ENCODE measurements around the gene GALNT10. TPM values are rescaled to one million over a fixed set of nuclear protein-coding genes. Genes with fewer than 3 reads are reported as not detected.

GALNT10 gene
- polyA plus RNA-seq, 2 donors: 1.4 to 1.9 TPM

DNA sequence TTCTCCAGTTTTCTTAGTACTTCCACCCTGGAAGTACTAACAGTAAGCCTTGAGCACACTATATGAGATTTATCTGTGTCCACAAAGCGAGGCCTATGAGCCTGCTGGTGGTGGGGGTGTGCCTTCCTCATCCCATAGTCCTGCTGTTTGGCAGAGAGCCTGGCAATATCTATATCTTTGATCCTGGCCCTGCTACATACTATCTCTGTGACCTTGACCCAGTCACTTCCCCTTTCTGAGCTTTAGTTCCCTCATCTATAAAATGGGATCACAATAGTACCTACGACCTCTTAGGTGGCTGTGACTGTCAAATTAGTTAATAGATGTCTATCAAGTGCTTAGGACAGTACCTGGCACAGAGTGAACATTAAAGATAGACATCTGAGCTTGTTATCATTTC, 140.7 kb downstream of the GALNT10 start:
- WGBS, 2 donors: 96 to 98% methylated on average over 2 of the region's 2 CpGs
- peaks cover 7 to 8% of the 10 kb centered on the region in 2 donors for H3K36me3 ChIP-seq (ENCODE audit: control insufficient read depth in 2 of 2, insufficient read depth in 2 of 2, low read length in 1 of 2)

DNA sequence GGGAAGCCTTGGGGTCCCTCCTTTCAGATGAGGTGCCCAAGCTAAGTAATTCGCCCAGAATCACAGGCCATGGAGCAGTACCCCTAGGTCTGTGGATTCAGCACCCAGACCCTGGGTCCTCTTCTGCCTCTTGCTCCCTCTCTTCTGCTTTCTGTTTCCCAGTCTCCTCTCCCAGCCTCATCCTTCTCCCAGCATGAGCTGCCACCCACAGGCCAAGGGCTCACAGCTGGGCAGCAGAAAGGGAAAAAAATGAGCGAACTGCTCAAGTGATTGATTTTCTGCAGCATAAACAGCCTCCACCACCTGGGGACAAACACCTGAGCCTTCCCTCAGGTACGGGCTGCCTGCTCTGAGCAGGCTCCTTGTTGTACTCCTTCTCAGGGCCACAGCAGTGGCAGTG, 141.4 kb downstream of the GALNT10 start:
- Histone ChIP-seq H3K36me3 (ENCODE audit: control insufficient read depth in 2 of 2, insufficient read depth in 2 of 2, low read length in 1 of 2) (peaks cover 7 to 8% of the 10 kb centered on the region in 2 donors), H3K4me1 (ENCODE audit: control insufficient read depth in 2 of 2, insufficient read depth in 2 of 2, low read length in 1 of 2) (no peaks in the 10 kb centered on the region), H3K9me3 (ENCODE audit: control insufficient read depth in 2 of 2, insufficient read depth in 1 of 2, low read depth in 1 of 2, low read length in 1 of 2) (no peaks in the 10 kb centered on the region), H3K4me3 (ENCODE audit: low read depth in 1 of 2, low read length in 2 of 2) (no peak overlapping the region), H3K27me3 (ENCODE audit: control insufficient read depth in 1 of 2, insufficient read depth in 2 of 2, low read length in 2 of 2) (no peaks in the 10 kb centered on the region), H3K27ac (ENCODE audit: low read depth in 2 of 2, low read length in 1 of 2) (no peak overlapping the region)
- 81 to 82% methylated on average over 3 of the region's 3 CpGs for WGBS, 2 donors

More for the DNA sequence above, 140.7 kb downstream of the GALNT10 start:
- no peak overlapping the region for H3K27ac ChIP-seq (ENCODE audit: low read depth in 2 of 2, low read length in 1 of 2)
- no peak overlapping the region for H3K4me3 ChIP-seq (ENCODE audit: low read depth in 1 of 2, low read length in 2 of 2)
- no peaks in the 10 kb centered on the region for H3K4me1 ChIP-seq (ENCODE audit: control insufficient read depth in 2 of 2, insufficient read depth in 2 of 2, low read length in 1 of 2)
- H3K27me3 ChIP-seq (ENCODE audit: control insufficient read depth in 1 of 2, insufficient read depth in 2 of 2, low read length in 2 of 2): no peaks in the 10 kb centered on the region
- no peaks in the 10 kb centered on the region for H3K9me3 ChIP-seq (ENCODE audit: control insufficient read depth in 2 of 2, insufficient read depth in 1 of 2, low read depth in 1 of 2, low read length in 1 of 2)

DNA sequence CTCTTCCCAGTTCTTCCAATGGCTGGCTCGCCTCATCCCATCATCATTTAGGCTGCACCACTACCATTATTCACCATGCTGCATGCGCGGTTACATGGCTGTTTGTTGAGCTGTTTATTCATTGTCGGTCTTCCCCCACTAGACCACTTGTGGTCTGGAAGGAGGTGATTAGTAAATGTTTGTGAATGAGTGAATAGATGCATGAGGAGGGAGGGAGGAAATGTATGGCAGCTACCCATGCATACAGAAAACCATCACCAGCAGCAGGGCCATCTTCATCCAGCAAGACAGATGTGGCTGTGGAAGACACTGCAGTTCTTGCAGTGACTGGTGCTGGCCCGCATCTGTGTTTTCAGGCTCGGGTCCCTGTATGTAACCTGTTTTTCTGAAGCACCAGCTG, 141.9 kb downstream of the GALNT10 start:
- H3K9me3 ChIP-seq (ENCODE audit: control insufficient read depth in 2 of 2, insufficient read depth in 1 of 2, low read depth in 1 of 2, low read length in 1 of 2): no peaks in the 10 kb centered on the region
- peaks cover 7 to 8% of the 10 kb centered on the region in 2 donors for H3K36me3 ChIP-seq (ENCODE audit: control insufficient read depth in 2 of 2, insufficient read depth in 2 of 2, low read length in 1 of 2)
- H3K4me1 ChIP-seq (ENCODE audit: control insufficient read depth in 2 of 2, insufficient read depth in 2 of 2, low read length in 1 of 2): no peaks in the 10 kb centered on the region
- H3K27ac ChIP-seq (ENCODE audit: low read depth in 2 of 2, low read length in 1 of 2): no peak overlapping the region
- H3K4me3 ChIP-seq (ENCODE audit: low read depth in 1 of 2, low read length in 2 of 2): no peak overlapping the region
- no peaks in the 10 kb centered on the region for H3K27me3 ChIP-seq (ENCODE audit: control insufficient read depth in 1 of 2, insufficient read depth in 2 of 2, low read length in 2 of 2)
- 97 to 98% methylated on average over 6 of the region's 6 CpGs for WGBS, 2 donors

DNA sequence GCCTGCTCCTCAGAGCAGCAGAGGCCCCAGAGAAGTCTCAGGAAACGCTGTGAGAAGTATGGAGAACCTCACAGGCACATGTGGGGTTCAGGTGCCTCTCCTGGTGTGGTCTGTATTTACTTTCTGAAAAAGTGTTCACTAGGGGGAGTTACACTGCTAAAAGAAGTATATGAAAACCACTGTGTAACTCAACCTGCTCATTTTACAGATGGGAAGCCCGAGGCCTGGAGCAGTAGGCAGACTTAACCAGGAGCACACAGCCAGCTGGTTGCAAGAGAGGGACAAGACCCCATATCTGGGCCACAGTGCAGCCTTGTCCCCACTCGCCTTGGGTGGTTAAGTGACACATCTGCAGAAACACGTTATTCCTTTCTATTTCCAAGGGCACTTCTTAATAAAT, 142.5 kb downstream of the GALNT10 start:
- no peaks in the 10 kb centered on the region for H3K9me3 ChIP-seq (ENCODE audit: control insufficient read depth in 2 of 2, insufficient read depth in 1 of 2, low read depth in 1 of 2, low read length in 1 of 2)
- no peak overlapping the region for H3K4me3 ChIP-seq (ENCODE audit: low read depth in 1 of 2, low read length in 2 of 2)
- peaks cover 7 to 8% of the 10 kb centered on the region in 2 donors for H3K36me3 ChIP-seq (ENCODE audit: control insufficient read depth in 2 of 2, insufficient read depth in 2 of 2, low read length in 1 of 2)
- no peaks in the 10 kb centered on the region for H3K4me1 ChIP-seq (ENCODE audit: control insufficient read depth in 2 of 2, insufficient read depth in 2 of 2, low read length in 1 of 2)
- no peak overlapping the region for H3K27ac ChIP-seq (ENCODE audit: low read depth in 2 of 2, low read length in 1 of 2)
- 92 to 94% methylated on average over 4 of the region's 4 CpGs for WGBS, 2 donors
- no peaks in the 10 kb centered on the region for H3K27me3 ChIP-seq (ENCODE audit: control insufficient read depth in 1 of 2, insufficient read depth in 2 of 2, low read length in 2 of 2)

DNA sequence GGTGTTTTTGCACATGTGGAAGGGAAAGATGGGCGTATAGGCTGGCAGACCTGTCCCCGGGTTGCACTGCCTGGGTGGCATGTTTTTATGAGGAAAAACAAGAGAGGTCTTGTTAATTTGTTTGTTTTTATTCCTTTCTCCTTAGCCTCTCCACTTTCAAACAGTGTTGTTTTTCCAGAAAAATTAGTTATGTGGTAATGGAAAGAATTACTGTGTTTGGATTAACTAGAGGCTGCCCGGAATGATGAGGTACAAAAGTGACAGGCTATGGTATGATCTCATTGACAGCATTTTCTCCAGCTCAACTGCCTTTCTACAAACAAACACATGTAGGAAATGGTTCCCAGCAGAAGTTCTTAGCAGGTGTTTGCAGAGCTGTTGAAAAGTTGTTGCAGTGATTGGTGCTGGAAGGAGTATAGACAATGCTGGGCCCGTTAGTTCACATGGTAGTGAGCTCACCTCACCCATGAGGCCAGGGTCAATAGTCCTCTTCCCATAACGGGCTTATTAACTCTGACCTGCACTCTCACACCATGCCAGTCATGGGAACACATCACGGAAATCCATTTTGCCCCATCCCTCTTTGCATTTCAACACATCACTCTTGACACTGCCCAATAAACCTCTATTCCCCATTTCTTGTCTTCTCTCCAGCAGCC, 144.0 kb downstream of the GALNT10 start:
- H3K9me3 ChIP-seq (ENCODE audit: control insufficient read depth in 2 of 2, insufficient read depth in 1 of 2, low read depth in 1 of 2, low read length in 1 of 2): no peaks in the 10 kb centered on the region
- H3K27me3 ChIP-seq (ENCODE audit: control insufficient read depth in 1 of 2, insufficient read depth in 2 of 2, low read length in 2 of 2): no peaks in the 10 kb centered on the region
- no peaks in the 10 kb centered on the region for H3K4me1 ChIP-seq (ENCODE audit: control insufficient read depth in 2 of 2, insufficient read depth in 2 of 2, low read length in 1 of 2)
- no peak overlapping the region for H3K27ac ChIP-seq (ENCODE audit: low read depth in 2 of 2, low read length in 1 of 2)
- 73 to 77% methylated on average over 6 of the region's 6 CpGs for WGBS, 2 donors
- H3K36me3 ChIP-seq (ENCODE audit: control insufficient read depth in 2 of 2, insufficient read depth in 2 of 2, low read length in 1 of 2): peaks cover 7 to 8% of the 10 kb centered on the region in 2 donors
- H3K4me3 ChIP-seq (ENCODE audit: low read depth in 1 of 2, low read length in 2 of 2): no peak overlapping the region

DNA sequence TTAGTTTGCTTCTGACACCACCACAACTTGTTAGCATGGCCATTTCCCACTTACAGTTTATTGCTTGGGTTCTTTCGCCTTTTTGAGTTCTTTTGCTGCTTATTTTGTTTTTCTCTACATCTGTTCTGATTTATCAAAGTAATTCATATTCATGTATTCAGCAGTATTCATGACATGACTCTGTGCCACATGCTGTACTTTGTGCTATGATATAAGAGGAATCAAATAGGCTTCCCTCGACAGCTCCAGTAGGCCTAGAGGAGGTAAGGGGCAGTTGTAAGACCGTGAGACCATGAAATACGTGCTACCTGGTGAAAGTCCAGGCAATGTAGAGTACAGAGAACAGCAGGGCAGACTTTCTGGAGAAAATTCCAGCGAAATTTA, 144.5 kb downstream of the GALNT10 start:
- Histone ChIP-seq H3K9me3 (ENCODE audit: control insufficient read depth in 2 of 2, insufficient read depth in 1 of 2, low read depth in 1 of 2, low read length in 1 of 2) (no peaks in the 10 kb centered on the region), H3K27me3 (ENCODE audit: control insufficient read depth in 1 of 2, insufficient read depth in 2 of 2, low read length in 2 of 2) (no peaks in the 10 kb centered on the region), H3K4me1 (ENCODE audit: control insufficient read depth in 2 of 2, insufficient read depth in 2 of 2, low read length in 1 of 2) (no peaks in the 10 kb centered on the region), H3K4me3 (ENCODE audit: low read depth in 1 of 2, low read length in 2 of 2) (no peak overlapping the region), H3K27ac (ENCODE audit: low read depth in 2 of 2, low read length in 1 of 2) (no peak overlapping the region), H3K36me3 (ENCODE audit: control insufficient read depth in 2 of 2, insufficient read depth in 2 of 2, low read length in 1 of 2) (peaks cover 7 to 8% of the 10 kb centered on the region in 2 donors)
- 92 to 93% methylated on average over 5 of the region's 5 CpGs for WGBS, 2 donors

DNA sequence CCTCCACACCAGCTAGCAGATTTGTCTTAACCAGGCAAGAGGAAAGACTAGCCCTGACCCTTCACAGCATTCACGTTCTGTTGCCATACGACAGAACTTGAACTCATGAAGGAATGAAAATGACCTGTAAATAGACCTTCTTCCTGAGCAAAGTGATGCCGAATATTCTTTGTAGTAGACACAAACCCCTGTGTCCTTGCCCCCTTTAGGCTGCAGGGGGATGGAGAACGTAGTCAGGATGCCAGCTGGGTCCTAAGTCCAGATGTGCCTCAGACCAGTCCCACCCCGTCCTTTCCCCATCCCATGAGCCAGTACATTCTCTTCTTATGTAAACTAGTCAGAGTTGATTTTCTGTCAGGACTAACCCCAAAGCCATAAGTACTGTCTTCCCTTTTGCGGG, 151.1 kb downstream of the GALNT10 start:
- H3K36me3 ChIP-seq (ENCODE audit: control insufficient read depth in 2 of 2, insufficient read depth in 2 of 2, low read length in 1 of 2): no peaks in the 10 kb centered on the region
- no peaks in the 10 kb centered on the region for H3K4me1 ChIP-seq (ENCODE audit: control insufficient read depth in 2 of 2, insufficient read depth in 2 of 2, low read length in 1 of 2)
- no peaks in the 10 kb centered on the region for H3K27me3 ChIP-seq (ENCODE audit: control insufficient read depth in 1 of 2, insufficient read depth in 2 of 2, low read length in 2 of 2)
- no peaks in the 10 kb centered on the region for H3K9me3 ChIP-seq (ENCODE audit: control insufficient read depth in 2 of 2, insufficient read depth in 1 of 2, low read depth in 1 of 2, low read length in 1 of 2)
- no peak overlapping the region for H3K27ac ChIP-seq (ENCODE audit: low read depth in 2 of 2, low read length in 1 of 2)
- no peak overlapping the region for H3K4me3 ChIP-seq (ENCODE audit: low read depth in 1 of 2, low read length in 2 of 2)
- WGBS, 2 donors: 92 to 98% methylated on average over 6 of the region's 6 CpGs

DNA sequence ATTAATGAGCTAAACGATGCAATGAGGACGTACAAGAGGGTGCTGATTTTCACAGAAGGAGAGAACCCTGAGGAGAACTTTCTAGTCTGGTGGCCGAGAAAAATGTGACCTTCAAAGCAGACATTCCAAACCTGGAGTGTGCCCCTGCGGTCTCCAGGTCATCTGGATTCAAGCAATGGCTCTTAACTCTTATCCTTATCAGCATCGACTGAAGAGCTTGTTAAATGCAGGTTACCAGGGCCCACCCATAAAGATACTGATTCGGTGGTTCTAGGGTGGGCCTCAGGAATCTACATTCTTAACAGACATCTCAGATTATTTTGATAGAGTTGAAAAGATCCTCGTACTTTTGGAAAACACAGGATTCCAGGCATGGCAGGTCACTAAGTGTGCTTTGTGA, 151.7 kb downstream of the GALNT10 start:
- 86 to 87% methylated on average over 7 of the region's 7 CpGs for WGBS, 2 donors
- Histone ChIP-seq H3K9me3 (ENCODE audit: control insufficient read depth in 2 of 2, insufficient read depth in 1 of 2, low read depth in 1 of 2, low read length in 1 of 2) (no peaks in the 10 kb centered on the region), H3K27me3 (ENCODE audit: control insufficient read depth in 1 of 2, insufficient read depth in 2 of 2, low read length in 2 of 2) (no peaks in the 10 kb centered on the region), H3K4me1 (ENCODE audit: control insufficient read depth in 2 of 2, insufficient read depth in 2 of 2, low read length in 1 of 2) (no peaks in the 10 kb centered on the region), H3K36me3 (ENCODE audit: control insufficient read depth in 2 of 2, insufficient read depth in 2 of 2, low read length in 1 of 2) (no peaks in the 10 kb centered on the region), H3K4me3 (ENCODE audit: low read depth in 1 of 2, low read length in 2 of 2) (no peak overlapping the region), H3K27ac (ENCODE audit: low read depth in 2 of 2, low read length in 1 of 2) (no peak overlapping the region)

DNA sequence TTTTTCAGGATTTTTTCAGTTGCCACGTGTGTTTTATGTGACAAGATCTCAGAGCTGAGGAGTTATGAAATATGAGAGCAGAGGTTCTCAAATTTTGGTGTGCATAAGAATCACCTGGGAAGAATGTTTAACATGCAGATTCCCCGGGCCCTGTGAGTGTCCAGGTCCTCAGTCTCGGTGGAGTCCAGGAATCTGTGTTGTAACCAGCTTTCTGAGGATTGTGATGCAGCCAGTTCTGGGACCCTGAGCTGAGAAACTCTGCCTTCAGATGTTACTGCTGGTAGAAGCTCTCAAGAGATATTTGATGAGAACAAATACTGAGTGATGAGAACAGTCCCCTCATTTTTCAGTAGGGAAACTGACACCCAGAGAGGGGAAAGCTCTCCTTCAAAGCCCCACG, 152.4 kb downstream of the GALNT10 start:
- H3K9me3 ChIP-seq (ENCODE audit: control insufficient read depth in 2 of 2, insufficient read depth in 1 of 2, low read depth in 1 of 2, low read length in 1 of 2): no peaks in the 10 kb centered on the region
- H3K27ac ChIP-seq (ENCODE audit: low read depth in 2 of 2, low read length in 1 of 2): no peak overlapping the region
- 85 to 90% methylated on average over 4 of the region's 4 CpGs for WGBS, 2 donors
- H3K4me3 ChIP-seq (ENCODE audit: low read depth in 1 of 2, low read length in 2 of 2): no peak overlapping the region
- H3K36me3 ChIP-seq (ENCODE audit: control insufficient read depth in 2 of 2, insufficient read depth in 2 of 2, low read length in 1 of 2): no peaks in the 10 kb centered on the region
- no peaks in the 10 kb centered on the region for H3K27me3 ChIP-seq (ENCODE audit: control insufficient read depth in 1 of 2, insufficient read depth in 2 of 2, low read length in 2 of 2)
- no peaks in the 10 kb centered on the region for H3K4me1 ChIP-seq (ENCODE audit: control insufficient read depth in 2 of 2, insufficient read depth in 2 of 2, low read length in 1 of 2)

DNA sequence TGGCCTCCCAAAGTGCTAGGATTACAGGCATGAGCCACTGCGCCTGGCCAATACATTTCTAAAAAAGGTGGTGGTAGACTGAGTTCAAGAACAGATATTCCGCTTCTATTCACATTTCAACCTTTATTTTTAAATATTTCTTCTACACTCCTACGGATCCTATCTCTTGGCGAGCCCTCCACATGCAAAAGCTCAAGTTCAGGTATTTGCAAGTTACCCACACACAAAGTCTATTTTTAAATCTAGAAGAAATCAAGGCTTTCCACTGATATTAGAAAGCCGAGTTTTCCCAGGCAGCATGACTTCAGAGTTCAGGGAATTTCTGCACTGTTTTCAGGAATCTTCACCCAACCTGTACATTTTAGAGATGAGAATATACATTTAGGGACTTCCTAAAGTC, 153.9 kb downstream of the GALNT10 start:
- H3K27me3 ChIP-seq (ENCODE audit: control insufficient read depth in 1 of 2, insufficient read depth in 2 of 2, low read length in 2 of 2): no peaks in the 10 kb centered on the region
- H3K9me3 ChIP-seq (ENCODE audit: control insufficient read depth in 2 of 2, insufficient read depth in 1 of 2, low read depth in 1 of 2, low read length in 1 of 2): no peaks in the 10 kb centered on the region
- no peak overlapping the region for H3K27ac ChIP-seq (ENCODE audit: low read depth in 2 of 2, low read length in 1 of 2)
- no peaks in the 10 kb centered on the region for H3K4me1 ChIP-seq (ENCODE audit: control insufficient read depth in 2 of 2, insufficient read depth in 2 of 2, low read length in 1 of 2)
- no peaks in the 10 kb centered on the region for H3K36me3 ChIP-seq (ENCODE audit: control insufficient read depth in 2 of 2, insufficient read depth in 2 of 2, low read length in 1 of 2)
- no peak overlapping the region for H3K4me3 ChIP-seq (ENCODE audit: low read depth in 1 of 2, low read length in 2 of 2)
- WGBS, 2 donors: 93 to 97% methylated on average over 5 of the region's 5 CpGs

All from esophagus (tissue), 2 donors.